PC-3 (cell line): ENCODE results near the gene SPEN. TPM values are rescaled to one million over a fixed set of nuclear protein-coding genes. Genes with fewer than 3 reads are reported as not detected.
A peak's percentile ranks its signal among the peaks of the same experiment; 100 is the strongest.
"Not testable (repeated sequence)": the region's sequence is repeated elsewhere in the genome, so short reads cannot be mapped to it uniquely, and the experiment has no call there.

Experiments used
- ATAC-seq: fragments of 200-7000 bp; cut with Tn5 transposase; 2 replicates; pipeline ENCODE4 v1.9.1; 2020; ENCODE audit warnings: mild to moderate bottlenecking, moderate library complexity
- BruUV-seq: library from RNA; stranded (reverse); fragments of 400-500 nt; replicated peaks from 2 replicates; lab custom pipeline; 2021; lab: Mats Ljungman, UMichigan
- CTCF ChIA-PET: fragments of 300-600 bp; sonication (Branson Sonifier 250); formaldehyde crosslinking; loops from one replicate; lab custom pipeline; 2022; ENCODE audit warnings: antibody characterized with exemption; lab: Charles Lee
- POLR2A ChIA-PET: fragments of 300-600 bp; sonication (Branson Sonifier 250); formaldehyde crosslinking; loops from one replicate; lab custom pipeline; 2022; ENCODE audit warnings: antibody characterized with exemption; ENCODE audit not compliant: unreplicated experiment; lab: Charles Lee
- DNase-seq: peaks from one replicate; pipeline ENCODE4 v3.0.0-alpha.2; 2015
- H2AFZ ChIP-seq: fragments of 300-600 bp; sonication (generic); 2 replicates; pipeline ENCODE4 v1.6.0; 2016; ENCODE audit warnings: antibody characterized with exemption, low read length
- H3F3A ChIP-seq: fragments of 300-600 bp; sonication (generic); one replicate; pipeline ENCODE4 v1.6.0; 2017; ENCODE audit warnings: antibody characterized with exemption, low read length, control low read depth, mild to moderate bottlenecking; ENCODE audit not compliant: unreplicated experiment
- H3K27ac ChIP-seq: fragments of 300-600 bp; sonication (generic); 2 replicates; pipeline ENCODE4 v1.5.1; 2016; ENCODE audit warnings: mild to moderate bottlenecking, low read length
- H3K27me3 ChIP-seq: fragments of 300-600 bp; sonication (generic); 2 replicates; pipeline ENCODE4 v1.6.1; 2016; ENCODE audit warnings: low read length, mixed read lengths
- H3K36me3 ChIP-seq: fragments of 300-600 bp; sonication (generic); 2 replicates; pipeline ENCODE4 v1.6.1; 2016; ENCODE audit warnings: low read depth, mixed run types, low read length, mixed read lengths
- H3K4me1 ChIP-seq: fragments of 300-600 bp; sonication (generic); 2 replicates; pipeline ENCODE4 v1.5.1; 2016; ENCODE audit warnings: low read length; ENCODE audit not compliant: insufficient read depth
- H3K4me2 ChIP-seq: fragments of 300-600 bp; sonication (generic); 2 replicates; pipeline ENCODE4 v1.6.0; 2016; ENCODE audit warnings: low read length
- H3K4me3 ChIP-seq: fragments of 300-600 bp; sonication (generic); 2 replicates; pipeline ENCODE4 v1.5.1; 2016; ENCODE audit warnings: mild to moderate bottlenecking, low read length, mixed read lengths
- H3K79me2 ChIP-seq: fragments of 300-600 bp; sonication (generic); 2 replicates; pipeline ENCODE4 v1.6.1; 2017; ENCODE audit warnings: low read length, mixed read lengths
- H3K9ac ChIP-seq: fragments of 300-600 bp; sonication (generic); 2 replicates; pipeline ENCODE4 v1.6.0; 2016; ENCODE audit warnings: mild to moderate bottlenecking, low read length
- H3K9me2 ChIP-seq: fragments of 300-600 bp; sonication (generic); replicated peaks from 2 replicates; pipeline ENCODE4 v1.6.1; 2016; ENCODE audit warnings: mixed run types, low read length, mixed read lengths
- H3K9me3 ChIP-seq: fragments of 300-600 bp; sonication (generic); 2 replicates; pipeline ENCODE4 v1.6.1; 2016; ENCODE audit warnings: low read length, mixed read lengths
- H4K20me1 ChIP-seq: fragments of 300-600 bp; sonication (generic); 2 replicates; pipeline ENCODE4 v1.6.1; 2016; ENCODE audit warnings: low read length, mixed read lengths
- CTCF ChIP-seq: fragments of 300-600 bp; sonication (generic); conservative IDR thresholded peaks from 2 replicates; pipeline ENCODE4 v1.5.1; 2017; ENCODE audit warnings: antibody characterized with exemption, low read depth, mild to moderate bottlenecking, low read length
- EZH2 ChIP-seq: fragments of 300-600 bp; sonication (generic); IDR thresholded peaks from one replicate; pipeline ENCODE4 v1.6.1; 2017; ENCODE audit warnings: antibody characterized with exemption, mild to moderate bottlenecking, low read length; ENCODE audit not compliant: unreplicated experiment
- EZH2phosphoT487 ChIP-seq: fragments of 300-600 bp; sonication (generic); IDR thresholded peaks from 2 replicates; pipeline ENCODE4 v1.6.1; 2018; ENCODE audit warnings: mild to moderate bottlenecking, antibody characterized with exemption, low read length, borderline replicate concordance
- intact Hi-C: fragments of 100-400 bp; cut with micrococcal nuclease; formaldehyde crosslinking; loops from 2 replicates; pipeline ENCODE4 v1.9.0; 2023
- total RNA-seq: library from RNA; depleted of rRNA; stranded (reverse); fragments of >200 nt; gene quantifications from 2 replicates; pipeline ENCODE4 v1.2.3, GENCODE V29; 2014

Gene SPEN
- total RNA-seq, 1 experiment from 2014 or later = 26.7 TPM

GRCh38 chr1:15835205-15835740 lies 12.2 kb upstream of the SPEN start:
- Histone ChIP-seq H3K27me3 (no peaks in the 10 kb centered on the region), H3K27ac (peak overlapping the region; percentile 100), H3K4me2 (peak overlapping the region; percentile 100), H3K9me3 (no peaks in the 10 kb centered on the region), H3F3A (no peaks in the 10 kb centered on the region), H3K36me3 (no peaks in the 10 kb centered on the region), H3K4me1 (peaks cover 20% of the 10 kb centered on the region), H3K79me2 (peaks cover 21% of the 10 kb centered on the region), H3K9me2 (no peaks in the 10 kb centered on the region), H2AFZ (peak overlapping the region; percentile 80), H4K20me1 (no peaks in the 10 kb centered on the region), H3K9ac (peak overlapping the region; percentile 100), H3K4me3 (peak overlapping the region; percentile 74)
- no peak for TF ChIP-seq CTCF
- no peak for TF ChIP-seq EZH2
- TF ChIP-seq EZH2phosphoT487 = no peak
- DNase-seq (no peak), ATAC-seq (peak; percentile 19)
- ChIA-PET CTCF (no interaction called here), POLR2A (interaction anchor here (1.0 kb wide), 1 partner anchor 12 kb away, joined by 6 read pairs; the partner anchor contains the start of gene SPEN)
- TSS peak; percentile 71 for BruUV-seq
- intact Hi-C loops = loop anchor here (1.0 kb wide), 1 partner anchor 12 kb away; the partner anchor contains the start of gene SPEN

- peaks cover 19% of the 10 kb centered on the region for H3K4me1 ChIP-seq
- no peaks in the 10 kb centered on the region for H3F3A ChIP-seq
- ChIA-PET POLR2A (interaction anchor here (0.5 to 1.0 kb wide), 2 partner anchors 11 to 40 kb away, joined by 3 to 6 read pairs; partner anchors contain the start of gene SPEN), CTCF (interaction anchor here (0.6 kb wide), 1 partner anchor 408 kb away, joined by 3 read pairs; no protein-coding TSS in a partner anchor)
- BruUV-seq = no TSS peak
- H2AFZ ChIP-seq = peak overlapping the region; percentile 92
- H3K4me3 ChIP-seq = peak overlapping the region; percentile 74
- H4K20me1 ChIP-seq = no peaks in the 10 kb centered on the region
- intact Hi-C loops = loop anchor here (1.0 kb wide), 1 partner anchor 11 kb away; the partner anchor contains the start of gene SPEN
- H3K27me3 ChIP-seq = no peaks in the 10 kb centered on the region
- peak overlapping the region; percentile 100 for H3K9ac ChIP-seq
- no peaks in the 10 kb centered on the region for H3K9me3 ChIP-seq
- TF ChIP-seq CTCF (no peak), EZH2phosphoT487 (no peak), EZH2 (no peak)
- peak overlapping the region; percentile 100 for H3K27ac ChIP-seq
- no peaks in the 10 kb centered on the region for H3K36me3 ChIP-seq
- DNase-seq (peak; percentile 99), ATAC-seq (peak; percentile 58)
- H3K4me2 ChIP-seq = peak overlapping the region; percentile 100
- H3K79me2 ChIP-seq = peaks cover 21% of the 10 kb centered on the region
- no peaks in the 10 kb centered on the region for H3K9me2 ChIP-seq
Observed at GRCh38 chr1:15835741-15836510, 11.6 kb upstream of the SPEN start.

- H3K9me2 ChIP-seq, ATAC-seq, DNase-seq, H2AFZ ChIP-seq, intact Hi-C loops, H4K20me1 ChIP-seq, H3F3A ChIP-seq, H3K27me3 ChIP-seq, BruUV-seq, H3K9me3 ChIP-seq, H3K36me3 ChIP-seq: not testable (repeated sequence)
- Histone ChIP-seq H3K4me1 (peaks cover 19% of the 10 kb centered on the region), H3K9ac (peak overlapping the region; percentile 86), H3K27ac (peak overlapping the region; percentile 76), H3K79me2 (peaks cover 21% of the 10 kb centered on the region), H3K4me3 (peak overlapping the region; percentile 70), H3K4me2 (peak overlapping the region; percentile 100)
- ChIA-PET CTCF (interaction anchor here (0.6 kb wide), 1 partner anchor 407 kb away, joined by 3 read pairs; no protein-coding TSS in a partner anchor), POLR2A (interaction anchor here (0.5 to 1.0 kb wide), 2 partner anchors 11 to 41 kb away, joined by 3 to 6 read pairs; partner anchors contain the start of gene SPEN)
Observed at GRCh38 chr1:15836511-15836771, 11.1 kb upstream of the SPEN start.
